NK-92 treated with Interleukin-12 subunit alpha and Interleukin-12 subunit beta, amount 100 ng/mL, for 24 hours (cell line): ENCODE data around the gene MTPN.

Experiments
- DNase-seq: peaks from one replicate; lab custom pipeline; 2025; lab: John Stamatoyannopoulos, UW

Gene MTPN

DNA sequence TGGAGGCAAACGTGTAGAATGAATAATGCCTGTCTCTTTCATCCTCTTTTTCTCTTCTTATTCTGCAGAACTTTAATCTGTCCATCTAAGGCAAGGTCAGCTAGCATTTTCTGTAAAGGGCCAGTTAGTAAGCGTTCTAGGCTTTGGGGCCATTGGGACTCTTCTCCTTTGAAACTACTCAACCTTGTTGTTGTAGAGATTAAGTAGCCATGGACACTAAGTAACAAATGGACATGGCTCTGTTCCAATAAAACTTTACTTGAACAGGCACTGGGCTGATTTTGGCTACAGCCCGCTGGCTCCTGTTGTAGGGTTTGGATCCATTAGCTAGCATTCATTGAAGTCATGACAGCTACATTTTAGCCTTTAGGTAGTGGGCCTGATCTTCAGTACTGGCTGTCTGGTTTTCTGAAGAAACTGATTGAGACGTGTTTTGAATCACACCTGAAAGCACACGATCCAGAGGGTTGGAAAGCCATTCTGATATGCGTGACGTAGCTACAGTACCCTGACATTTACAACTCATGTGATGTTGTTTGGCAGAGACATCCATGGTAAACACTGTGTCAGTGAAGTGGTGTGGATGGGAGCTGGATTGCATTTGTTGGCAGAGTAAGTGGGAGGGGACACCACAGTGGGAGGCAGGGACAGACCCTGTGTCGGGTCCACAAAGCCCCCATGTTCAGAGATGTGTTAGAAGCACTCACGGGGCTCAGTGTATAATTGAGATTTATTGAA lies 92.5 kb downstream of the MTPN start:
- DNase-seq, result no peak

DNA sequence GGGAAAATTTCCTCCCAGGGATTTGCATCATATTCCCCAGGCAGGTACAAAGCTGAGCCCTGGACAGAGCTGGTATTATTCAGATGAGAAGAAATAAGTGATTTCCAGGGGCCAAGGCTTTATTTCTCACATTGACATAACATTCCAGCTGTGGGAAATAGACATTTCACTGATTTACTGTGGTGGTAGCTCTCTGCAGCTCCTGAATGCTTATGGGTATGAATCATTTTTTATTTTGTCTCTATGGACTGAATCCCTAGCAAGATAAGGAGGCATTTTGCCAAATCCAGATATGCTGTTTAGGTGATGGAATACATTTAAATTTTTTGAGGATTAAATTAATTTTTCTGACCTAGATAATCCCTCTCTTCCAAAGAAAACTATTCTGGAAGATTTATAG lies 97.9 kb downstream of the MTPN start:
- DNase-seq, result no peak

DNA sequence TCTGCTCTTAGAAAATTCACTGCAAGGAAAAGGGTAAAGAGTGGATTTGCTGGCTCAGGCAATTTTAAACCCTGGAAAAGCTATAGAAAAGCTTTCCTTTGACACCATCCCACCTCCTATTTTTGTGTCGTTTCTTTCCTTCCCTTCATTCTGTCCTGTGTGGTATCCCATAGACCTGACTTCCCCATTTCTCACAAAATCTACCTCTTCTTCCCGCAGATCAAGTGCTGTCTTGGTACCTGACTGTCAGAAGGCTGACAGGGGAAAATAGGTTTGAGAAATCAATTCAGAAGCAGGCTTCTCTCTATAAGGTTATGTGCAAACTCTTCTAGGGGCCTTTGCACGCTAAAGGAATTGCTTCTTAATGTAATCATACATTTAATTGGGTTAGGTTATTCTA lies 98.9 kb downstream of the MTPN start:
- no peak for DNase-seq

DNA sequence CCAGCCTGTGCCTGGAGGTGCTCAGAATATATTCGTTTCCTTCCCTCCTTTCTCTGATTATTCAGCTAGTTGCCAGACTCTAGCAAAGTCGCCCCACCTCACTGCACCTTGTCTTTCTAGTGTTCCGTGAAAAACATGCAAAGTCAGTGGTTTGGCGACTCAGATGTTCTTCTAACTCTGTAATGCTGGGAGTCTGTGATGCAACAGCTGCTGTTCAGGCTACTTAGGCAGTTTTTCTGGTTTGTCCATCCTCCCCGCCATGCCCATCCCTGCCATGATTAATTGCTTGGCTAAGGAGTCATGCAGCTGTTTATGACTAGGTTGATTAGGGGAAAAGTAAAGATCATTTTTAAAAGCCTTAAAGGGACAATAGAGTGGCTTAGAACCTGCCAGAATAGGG lies 99.4 kb downstream of the MTPN start:
- DNase-seq, result no peak
